Measurements from ENCODE around the gene KIR2DL3. TPM values are rescaled to one million over a fixed set of nuclear protein-coding genes. Genes with fewer than 3 reads are reported as not detected.

The KIR2DL3 gene
- total and polyA plus RNA-seq, 2 of the 4 experiments (the other 2 are of a cell fraction), result not detected

DNA sequence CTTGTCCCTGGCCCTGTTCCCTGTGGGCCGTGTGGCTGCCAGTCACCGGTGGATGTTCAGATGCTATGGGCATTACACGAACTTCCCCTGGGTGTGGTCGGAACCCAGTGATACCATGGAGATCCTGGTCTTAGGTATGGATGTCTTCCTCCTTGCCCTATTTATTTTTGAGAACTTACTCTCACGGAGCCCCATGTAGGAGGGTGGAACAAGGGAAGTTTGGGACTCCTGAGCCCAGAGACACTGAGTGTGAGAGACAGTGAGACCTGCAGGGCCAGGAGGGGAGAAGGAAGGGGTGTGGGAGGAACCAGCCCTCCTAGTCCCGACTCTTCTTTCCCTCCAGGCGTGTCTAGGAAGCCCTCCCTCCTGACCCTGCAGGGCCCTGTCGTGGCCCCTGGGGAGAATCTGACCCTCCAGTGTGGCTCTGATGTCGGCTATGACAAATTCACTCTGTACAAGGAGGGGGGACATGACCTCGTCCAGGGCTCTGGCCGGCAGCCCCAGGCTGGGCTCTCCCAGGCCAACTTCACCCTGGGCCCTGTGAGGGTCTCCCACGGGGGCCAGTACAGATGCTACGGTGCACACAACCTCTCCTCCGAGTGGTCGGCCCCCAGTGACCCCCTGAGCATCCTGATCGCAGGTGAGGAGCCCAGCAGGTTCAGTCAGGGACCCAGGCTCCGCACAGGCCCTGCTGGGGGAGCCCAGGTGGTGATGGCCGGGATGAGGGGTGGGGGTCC, 28.9 kb upstream of the KIR2DL3 start:
- no TSS peak for BruUV-seq (replicated peaks)
- no peaks in the 10 kb centered on the region for H3K27me3 ChIP-seq (ENCODE audit: control insufficient read depth, insufficient read depth, low read length)
- H4K91ac ChIP-seq (ENCODE audit: insufficient read depth, low read depth, low read length), result no peak overlapping the region
- H2AK9ac ChIP-seq (replicated peaks; ENCODE audit: low read depth, low read length, poor library complexity), result no peak overlapping the region
- no peaks in the 10 kb centered on the region for H3K4me1 ChIP-seq (ENCODE audit: control insufficient read depth, insufficient read depth, low read length)
- ChIA-PET CTCF (no interaction called here), POLR2A (ENCODE audit: unreplicated experiment) (no interaction called here)
- no peaks in the 10 kb centered on the region for H3K36me3 ChIP-seq (ENCODE audit: control insufficient read depth, insufficient read depth, low read length)
- no peak overlapping the region for H3K18ac ChIP-seq (ENCODE audit: low read depth, low read length)
- no peak overlapping the region for H3K23ac ChIP-seq (ENCODE audit: low read depth, low read length)
- peaks cover 38% of the 10 kb centered on the region for H3K9me3 ChIP-seq (ENCODE audit: control insufficient read depth, insufficient read depth, low read length)
- no peak overlapping the region for H3K14ac ChIP-seq (replicated peaks; ENCODE audit: low read depth, low read length)
- no peak overlapping the region for H2AK5ac ChIP-seq (ENCODE audit: low read depth, low read length)
- H2BK5ac ChIP-seq (ENCODE audit: low read depth, low read length, poor library complexity, severe bottlenecking), result no peak overlapping the region
- no peak overlapping the region for H4K5ac ChIP-seq (ENCODE audit: low read depth, low read length)
- H3K27ac ChIP-seq (ENCODE audit: insufficient read depth, low read length), result no peak overlapping the region
- no peak overlapping the region for H4K8ac ChIP-seq (ENCODE audit: low read depth in 2 of 2, low read length in 2 of 2)
- no peaks in the 10 kb centered on the region for H4K20me1 ChIP-seq (ENCODE audit: insufficient read depth, low read length)
- no peak overlapping the region for H3K4ac ChIP-seq (ENCODE audit: low read depth, low read length)
- intact Hi-C loops (cut with micrococcal nuclease), result no loop called here
- ATAC-seq (ENCODE audit: low read depth) (no peak), DNase-seq (no peak)
- no peak overlapping the region for H3K4me3 ChIP-seq (ENCODE audit: insufficient read depth, low read depth, low read length)
- TF ChIP-seq, protein P1, sequence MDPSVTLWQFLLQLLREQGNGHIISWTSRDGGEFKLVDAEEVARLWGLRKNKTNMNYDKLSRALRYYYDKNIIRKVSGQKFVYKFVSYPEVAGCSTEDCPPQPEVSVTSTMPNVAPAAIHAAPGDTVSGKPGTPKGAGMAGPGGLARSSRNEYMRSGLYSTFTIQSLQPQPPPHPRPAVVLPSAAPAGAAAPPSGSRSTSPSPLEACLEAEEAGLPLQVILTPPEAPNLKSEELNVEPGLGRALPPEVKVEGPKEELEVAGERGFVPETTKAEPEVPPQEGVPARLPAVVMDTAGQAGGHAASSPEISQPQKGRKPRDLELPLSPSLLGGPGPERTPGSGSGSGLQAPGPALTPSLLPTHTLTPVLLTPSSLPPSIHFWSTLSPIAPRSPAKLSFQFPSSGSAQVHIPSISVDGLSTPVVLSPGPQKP (IDR thresholded peaks at IDR 0.05; ENCODE audit: borderline replicate concordance, low read depth, low read length), result no peak
- TF ChIP-seq NFE2L2 (IDR thresholded peaks at IDR 0.05; ENCODE audit: low read depth, low read length) (no peak), POLR2A (IDR thresholded peaks at IDR 0.05; ENCODE audit: low read depth, low read length) (no peak), CEBPB (IDR thresholded peaks at IDR 0.05; ENCODE audit: low read depth, low read length) (no peak), CHD1 (IDR thresholded peaks at IDR 0.05; ENCODE audit: low read depth, low read length) (no peak), BHLHE40 (IDR thresholded peaks at IDR 0.05; ENCODE audit: low read depth, low read length) (no peak), MAZ (IDR thresholded peaks at IDR 0.05; ENCODE audit: borderline replicate concordance, low read depth, low read length) (no peak), RCOR1 (IDR thresholded peaks at IDR 0.05; ENCODE audit: insufficient replicate concordance, low read length) (no peak)
- TF ChIP-seq, protein P2, sequence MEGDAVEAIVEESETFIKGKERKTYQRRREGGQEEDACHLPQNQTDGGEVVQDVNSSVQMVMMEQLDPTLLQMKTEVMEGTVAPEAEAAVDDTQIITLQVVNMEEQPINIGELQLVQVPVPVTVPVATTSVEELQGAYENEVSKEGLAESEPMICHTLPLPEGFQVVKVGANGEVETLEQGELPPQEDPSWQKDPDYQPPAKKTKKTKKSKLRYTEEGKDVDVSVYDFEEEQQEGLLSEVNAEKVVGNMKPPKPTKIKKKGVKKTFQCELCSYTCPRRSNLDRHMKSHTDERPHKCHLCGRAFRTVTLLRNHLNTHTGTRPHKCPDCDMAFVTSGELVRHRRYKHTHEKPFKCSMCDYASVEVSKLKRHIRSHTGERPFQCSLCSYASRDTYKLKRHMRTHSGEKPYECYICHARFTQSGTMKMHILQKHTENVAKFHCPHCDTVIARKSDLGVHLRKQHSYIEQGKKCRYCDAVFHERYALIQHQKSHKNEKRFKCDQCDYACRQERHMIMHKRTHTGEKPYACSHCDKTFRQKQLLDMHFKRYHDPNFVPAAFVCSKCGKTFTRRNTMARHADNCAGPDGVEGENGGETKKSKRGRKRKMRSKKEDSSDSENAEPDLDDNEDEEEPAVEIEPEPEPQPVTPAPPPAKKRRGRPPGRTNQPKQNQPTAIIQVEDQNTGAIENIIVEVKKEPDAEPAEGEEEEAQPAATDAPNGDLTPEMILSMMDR (conservative IDR thresholded peaks at IDR 0.05; ENCODE audit: low read depth, low read length), result no peak
- TF ChIP-seq, protein P3, sequence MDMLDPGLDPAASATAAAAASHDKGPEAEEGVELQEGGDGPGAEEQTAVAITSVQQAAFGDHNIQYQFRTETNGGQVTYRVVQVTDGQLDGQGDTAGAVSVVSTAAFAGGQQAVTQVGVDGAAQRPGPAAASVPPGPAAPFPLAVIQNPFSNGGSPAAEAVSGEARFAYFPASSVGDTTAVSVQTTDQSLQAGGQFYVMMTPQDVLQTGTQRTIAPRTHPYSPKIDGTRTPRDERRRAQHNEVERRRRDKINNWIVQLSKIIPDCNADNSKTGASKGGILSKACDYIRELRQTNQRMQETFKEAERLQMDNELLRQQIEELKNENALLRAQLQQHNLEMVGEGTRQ (IDR thresholded peaks at IDR 0.05; ENCODE audit: low read depth, low read length), result no peak
- no peaks in the 10 kb centered on the region for H3K9me1 ChIP-seq (ENCODE audit: insufficient read depth, low read length)
- dilution Hi-C loops (cut with HindIII; ENCODE audit: low sequenced_read_pairs, unreplicated experiment), result no loop called here
- H3K9ac ChIP-seq (ENCODE audit: low read depth, low read length), result no peak overlapping the region
- H2BK20ac ChIP-seq (ENCODE audit: low read depth, low read length), result no peak overlapping the region
- H2AFZ ChIP-seq (replicated peaks; ENCODE audit: low read length, poor library complexity), result no peak overlapping the region
- no peak overlapping the region for H3K56ac ChIP-seq (ENCODE audit: extremely low read depth, insufficient read depth, low read length)
- H3K79me1 ChIP-seq (ENCODE audit: low read depth in 1 of 2, low read length in 2 of 2), result no peaks in the 10 kb centered on the region
- H2BK120ac ChIP-seq (ENCODE audit: low read depth, low read length), result no peak overlapping the region
- 20% methylated on average over 1 of the region's 18 CpGs; no CpG with 5 or more reads in 1 of the 2 experiments for WGBS, 2 experiments (ENCODE audit: extremely low coverage in 2 of 2, insufficient read length in 1 of 2)
- in situ Hi-C loops (cut with MboI; ENCODE audit: low sequenced_read_pairs), result no loop called here
- no peak overlapping the region for H2BK15ac ChIP-seq (ENCODE audit: low read depth, low read length)
- no peak overlapping the region for H3K4me2 ChIP-seq (ENCODE audit: low read depth, low read length)
